ENCODE measurements around the gene DNM3. TPM values are rescaled to one million over a fixed set of nuclear protein-coding genes. Genes with fewer than 3 reads are reported as not detected.

The DNM3 gene
- total RNA-seq, 3 donors from 2014 or later (not counting 1 experiment from before 2014, with no cell fraction given): 2.5 to 3.3 (median 2.8) TPM

GRCh38 chr1:172384656-172385055 lies 543.4 kb downstream of the DNM3 start:
- Mint-ChIP-seq H3K27ac (peak overlapping the region in 1 of 2 donors; percentile 31), H3K9me3 (no peaks in the 10 kb centered on the region), H3K4me3 (no peak overlapping the region), H3K4me1 (peaks cover 22 to 27% of the 10 kb centered on the region in 2 donors), H3K27me3 (ENCODE audit: low read depth in 2 of 2) (no peaks in the 10 kb centered on the region), H3K36me3 (no peaks in the 10 kb centered on the region)
- Histone ChIP-seq H3K9me3 (ENCODE audit: control insufficient read depth, insufficient read depth, low read length) (no peaks in the 10 kb centered on the region), H3K27ac (ENCODE audit: low read length) (no peak overlapping the region), H3K36me3 (ENCODE audit: control insufficient read depth, insufficient read depth, low read length) (no peaks in the 10 kb centered on the region), H3K4me1 (ENCODE audit: control insufficient read depth, insufficient read depth, low read length) (no peaks in the 10 kb centered on the region), H3K4me3 (ENCODE audit: low read length) (no peak overlapping the region), H3K27me3 (ENCODE audit: control insufficient read depth, insufficient read depth, low read length) (no peaks in the 10 kb centered on the region)
- WGBS (ENCODE audit: insufficient coverage): no CpG with 5 or more reads among the region's 1 CpG
- no peak for TF ChIP-seq CTCF (IDR thresholded peaks at IDR 0.05)
- intact Hi-C loops (cut with micrococcal nuclease): loop anchor here (5.0 kb wide), 1 partner anchor 42 kb away; no protein-coding TSS in a partner anchor
- ATAC-seq: no peak
- DNase-seq: no peak

- WGBS (ENCODE audit: insufficient coverage): no CpG with 5 or more reads among the region's 2 CpGs
- Mint-ChIP-seq H3K4me3 (no peak overlapping the region), H3K9me3 (no peaks in the 10 kb centered on the region), H3K27me3 (ENCODE audit: low read depth in 2 of 2) (no peaks in the 10 kb centered on the region), H3K36me3 (no peaks in the 10 kb centered on the region), H3K4me1 (peaks cover 13 to 21% of the 10 kb centered on the region in 2 donors), H3K27ac (no peak overlapping the region)
- H3K27ac ChIP-seq (ENCODE audit: low read length): no peak overlapping the region
- no peaks in the 10 kb centered on the region for H3K9me3 ChIP-seq (ENCODE audit: control insufficient read depth, insufficient read depth, low read length)
- no peak for TF ChIP-seq CTCF (IDR thresholded peaks at IDR 0.05)
- no peak overlapping the region for H3K4me3 ChIP-seq (ENCODE audit: low read length)
- ATAC-seq: no peak
- intact Hi-C loops (cut with micrococcal nuclease): no loop called here
- DNase-seq: no peak
- H3K36me3 ChIP-seq (ENCODE audit: control insufficient read depth, insufficient read depth, low read length): no peaks in the 10 kb centered on the region
- H3K27me3 ChIP-seq (ENCODE audit: control insufficient read depth, insufficient read depth, low read length): no peaks in the 10 kb centered on the region
- H3K4me1 ChIP-seq (ENCODE audit: control insufficient read depth, insufficient read depth, low read length): no peaks in the 10 kb centered on the region
Observed at GRCh38 chr1:172386046-172386445, 544.7 kb downstream of the DNM3 start.

- Histone ChIP-seq H3K4me1 (ENCODE audit: control insufficient read depth, insufficient read depth, low read length) (peaks cover 3% of the 10 kb centered on the region), H3K36me3 (ENCODE audit: control insufficient read depth, insufficient read depth, low read length) (no peaks in the 10 kb centered on the region), H3K4me3 (ENCODE audit: low read length) (no peak overlapping the region), H3K27me3 (ENCODE audit: control insufficient read depth, insufficient read depth, low read length) (no peaks in the 10 kb centered on the region), H3K9me3 (ENCODE audit: control insufficient read depth, insufficient read depth, low read length) (no peaks in the 10 kb centered on the region), H3K27ac (ENCODE audit: low read length) (no peak overlapping the region)
- no peak overlapping the region for H3K4me3 Mint-ChIP-seq
- WGBS (ENCODE audit: insufficient coverage): over 99% methylated on average over 8 of the region's 8 CpGs
- H3K27ac Mint-ChIP-seq: no peak overlapping the region
- no peaks in the 10 kb centered on the region for H3K36me3 Mint-ChIP-seq
- H3K27me3 Mint-ChIP-seq (ENCODE audit: low read depth in 2 of 2): no peaks in the 10 kb centered on the region
- TF ChIP-seq CTCF (IDR thresholded peaks at IDR 0.05): no peak
- ATAC-seq (no peak), DNase-seq (no peak)
- H3K4me1 Mint-ChIP-seq: peaks cover 5 to 12% of the 10 kb centered on the region in 2 donors
- H3K9me3 Mint-ChIP-seq: no peaks in the 10 kb centered on the region
- intact Hi-C loops (cut with micrococcal nuclease): no loop called here
Observed at GRCh38 chr1:172388490-172388889, 547.2 kb downstream of the DNM3 start.

GRCh38 chr1:172390301-172390682 lies 549.0 kb downstream of the DNM3 start:
- H3K27me3 ChIP-seq (ENCODE audit: control insufficient read depth, insufficient read depth, low read length): no peaks in the 10 kb centered on the region
- Mint-ChIP-seq H3K27ac (no peak overlapping the region), H3K9me3 (no peaks in the 10 kb centered on the region), H3K4me3 (no peak overlapping the region), H3K27me3 (ENCODE audit: low read depth in 2 of 2) (no peaks in the 10 kb centered on the region), H3K36me3 (no peaks in the 10 kb centered on the region), H3K4me1 (peaks cover 22 to 30% of the 10 kb centered on the region in 2 donors)
- H3K4me3 ChIP-seq (ENCODE audit: low read length): no peak overlapping the region
- no peaks in the 10 kb centered on the region for H3K36me3 ChIP-seq (ENCODE audit: control insufficient read depth, insufficient read depth, low read length)
- no peak for TF ChIP-seq CTCF (IDR thresholded peaks at IDR 0.05)
- ATAC-seq: no peak
- intact Hi-C loops (cut with micrococcal nuclease): no loop called here
- peak overlapping the region; percentile 76 for H3K27ac ChIP-seq (ENCODE audit: low read length)
- H3K9me3 ChIP-seq (ENCODE audit: control insufficient read depth, insufficient read depth, low read length): no peaks in the 10 kb centered on the region
- H3K4me1 ChIP-seq (ENCODE audit: control insufficient read depth, insufficient read depth, low read length): peaks cover 16% of the 10 kb centered on the region
- DNase-seq: no peak
- 79% methylated on average over 1 of the region's 3 CpGs for WGBS (ENCODE audit: insufficient coverage)
